ENCODE measurements around the gene EDC3.

The EDC3 gene

DNA sequence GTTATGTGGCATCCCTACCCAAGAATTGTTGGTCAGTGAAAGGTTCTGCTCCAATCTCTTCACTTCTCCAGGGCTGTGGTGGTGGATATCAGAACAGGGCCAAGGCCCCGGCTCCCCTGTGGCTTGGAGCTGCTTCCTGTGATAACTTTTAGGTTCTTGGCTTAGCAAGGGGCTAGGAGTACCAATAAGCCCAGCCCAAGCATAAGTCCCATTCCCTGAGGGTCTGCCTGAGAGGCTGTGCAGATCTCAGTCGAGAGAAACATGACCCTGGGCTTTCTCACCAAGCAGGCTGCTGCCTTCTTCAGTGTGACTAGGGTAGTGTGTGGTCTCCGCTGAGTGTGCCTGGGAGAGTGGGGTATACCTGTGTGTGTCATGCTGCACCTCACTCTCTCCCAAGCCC lies 73.1 kb downstream of the EDC3 start:
- H3K27me3 ChIP-seq: no peaks in the 10 kb centered on the region
- H3K4me1 ChIP-seq: peaks cover 0 to 36% (median 25%) of the 10 kb centered on the region in 4 donors
- no peak for TF ChIP-seq CTCF (IDR thresholded peaks at IDR 0.05)
- intact Hi-C loops (cut with DNase I; ENCODE audit: low total_unique reads): no loop called here
- H3K9me3 ChIP-seq: no peaks in the 10 kb centered on the region
- no peak overlapping the region for H3K4me3 ChIP-seq
- H3K36me3 ChIP-seq: peaks cover 85 to 91% (median 89%) of the 10 kb centered on the region in 3 donors
- DNase-seq: no peak
- H3K27ac ChIP-seq: no peak overlapping the region

DNA sequence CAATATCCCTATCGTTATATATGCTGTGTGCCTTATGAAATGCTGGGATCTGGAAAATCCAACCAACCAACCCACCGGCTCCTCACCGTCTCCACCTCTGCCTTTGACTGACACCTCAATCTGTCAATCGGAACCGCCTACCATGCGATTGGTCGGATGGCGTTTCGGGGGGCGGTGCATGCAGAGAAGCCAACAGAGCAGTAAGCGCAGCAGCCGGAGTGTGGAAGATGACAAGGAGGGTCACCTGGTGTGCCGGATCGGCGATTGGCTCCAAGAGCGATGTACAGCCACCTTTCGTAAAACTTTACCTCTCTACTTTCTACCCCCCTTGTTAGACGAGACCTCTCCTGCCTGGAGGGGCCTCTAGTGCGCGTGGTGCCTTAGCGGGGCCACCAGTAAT lies 73.9 kb downstream of the EDC3 start:
- peak in 1 of 2 donors; percentile 22 for DNase-seq
- Histone ChIP-seq H3K4me1 (peaks cover 0 to 44% (median 33%) of the 10 kb centered on the region in 4 donors), H3K36me3 (peaks cover 77 to 83% (median 81%) of the 10 kb centered on the region in 3 donors), H3K4me3 (no peak overlapping the region), H3K9me3 (no peaks in the 10 kb centered on the region), H3K27me3 (no peaks in the 10 kb centered on the region), H3K27ac (no peak overlapping the region)
- no peak for TF ChIP-seq CTCF (IDR thresholded peaks at IDR 0.05)
- intact Hi-C loops (cut with DNase I; ENCODE audit: low total_unique reads): no loop called here

DNA sequence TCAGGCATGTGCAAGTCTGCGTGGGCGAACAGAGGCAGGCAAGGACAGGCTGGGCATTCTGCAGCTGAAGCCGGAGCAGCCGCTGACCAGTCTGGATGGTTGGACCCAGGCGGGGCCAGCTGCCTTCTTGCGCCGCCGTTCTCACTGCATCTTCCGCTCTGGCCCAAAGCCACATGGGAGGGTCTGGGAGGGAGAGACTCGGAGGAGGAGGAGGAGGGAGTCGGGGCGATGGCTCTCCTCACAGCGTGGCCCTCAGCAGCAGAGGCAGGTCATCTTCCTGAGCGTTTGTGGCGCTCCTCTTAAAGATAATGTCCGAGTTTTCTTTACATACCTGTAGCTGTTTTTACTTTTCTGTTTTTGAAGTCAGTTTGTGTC lies 74.3 kb downstream of the EDC3 start:
- H3K9me3 ChIP-seq: no peaks in the 10 kb centered on the region
- TF ChIP-seq CTCF (IDR thresholded peaks at IDR 0.05): no peak
- H3K27ac ChIP-seq: no peak overlapping the region
- no peak overlapping the region for H3K4me3 ChIP-seq
- peaks cover 73 to 79% (median 77%) of the 10 kb centered on the region in 3 donors for H3K36me3 ChIP-seq
- H3K27me3 ChIP-seq: no peaks in the 10 kb centered on the region
- peaks cover 0 to 48% (median 37%) of the 10 kb centered on the region in 4 donors for H3K4me1 ChIP-seq
- intact Hi-C loops (cut with DNase I; ENCODE audit: low total_unique reads): no loop called here
- peak in 1 of 2 donors; percentile 17 for DNase-seq

GRCh38 chr15:74620636-74621545 lies 74.9 kb downstream of the EDC3 start:
- peak; percentile 49 to 73 for DNase-seq
- peak; percentile 52 to 54 for TF ChIP-seq CTCF (IDR thresholded peaks at IDR 0.05)
- H3K4me3 ChIP-seq: no peak overlapping the region
- no peaks in the 10 kb centered on the region for H3K27me3 ChIP-seq
- H3K27ac ChIP-seq: no peak overlapping the region
- intact Hi-C loops (cut with DNase I; ENCODE audit: low total_unique reads): no loop called here
- H3K4me1 ChIP-seq: peaks cover 0 to 51% (median 38%) of the 10 kb centered on the region in 4 donors
- peaks cover 67 to 72% (median 70%) of the 10 kb centered on the region in 3 donors for H3K36me3 ChIP-seq
- H3K9me3 ChIP-seq: no peaks in the 10 kb centered on the region

DNA sequence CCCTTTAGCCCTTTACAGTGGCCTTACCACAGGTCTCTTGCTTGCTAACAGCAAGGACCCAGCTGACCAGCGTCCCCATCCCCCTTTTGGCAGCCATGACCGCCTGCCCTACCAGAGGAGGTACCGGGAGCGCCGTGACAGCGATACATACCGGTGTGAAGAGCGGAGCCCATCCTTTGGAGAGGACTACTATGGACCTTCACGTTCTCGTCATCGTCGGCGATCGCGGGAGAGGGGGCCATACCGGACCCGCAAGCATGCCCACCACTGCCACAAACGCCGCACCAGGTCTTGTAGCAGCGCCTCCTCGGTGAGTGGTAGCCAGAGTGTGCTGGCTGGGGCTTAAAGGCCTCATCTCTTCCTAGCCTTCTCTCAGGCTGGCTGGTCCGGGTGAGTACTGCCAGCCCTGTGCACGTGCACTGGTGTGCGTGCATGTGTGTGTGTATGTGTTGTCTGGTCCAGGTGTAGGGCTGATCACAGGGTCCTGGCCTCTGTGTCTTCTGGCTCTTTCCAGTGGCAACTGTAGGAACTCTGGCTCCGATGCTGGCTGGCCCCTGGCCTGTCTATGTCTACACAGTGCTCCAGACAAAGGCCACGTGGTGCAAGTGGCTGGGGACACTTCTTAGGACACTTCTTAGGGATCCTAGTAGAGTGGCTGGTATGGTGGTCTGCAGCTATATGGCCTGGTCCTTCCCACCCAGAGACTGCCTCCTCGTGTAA lies 75.7 kb downstream of the EDC3 start:
- no peak for TF ChIP-seq CTCF (IDR thresholded peaks at IDR 0.05)
- Histone ChIP-seq H3K36me3 (peaks cover 59 to 64% (median 62%) of the 10 kb centered on the region in 3 donors), H3K4me1 (peaks cover 0 to 51% (median 38%) of the 10 kb centered on the region in 4 donors), H3K9me3 (no peaks in the 10 kb centered on the region), H3K4me3 (no peak overlapping the region), H3K27me3 (no peaks in the 10 kb centered on the region), H3K27ac (no peak overlapping the region)
- intact Hi-C loops (cut with DNase I; ENCODE audit: low total_unique reads): no loop called here
- no peak for DNase-seq
